HuH-7 (cell line): ENCODE data around the gene STK38L.
A peak's percentile ranks its signal among the peaks of the same experiment; 100 is the strongest.

ENCODE experiments used
- DNase-seq: peaks from one replicate; pipeline ENCODE4 v3.0.0; 2011; ENCODE audit warnings: low spot score

Gene STK38L

GRCh38 chr12:27277846-27278260 is 33.8 kb downstream of the STK38L start:
- DNase-seq, result peak; percentile 73

- DNase-seq, result peak; percentile 24
Measured at GRCh38 chr12:27279826-27280225, 35.7 kb downstream of the STK38L start.

GRCh38 chr12:27280412-27280811 is 36.3 kb downstream of the STK38L start:
- DNase-seq, result no peak

- DNase-seq, result no peak
Measured at GRCh38 chr12:27282754-27283153, 38.7 kb downstream of the STK38L start.

- DNase-seq, result no peak
Measured at GRCh38 chr12:27284021-27284420, 39.9 kb downstream of the STK38L start.

- no peak for DNase-seq
Measured at GRCh38 chr12:27284751-27285150, 40.7 kb downstream of the STK38L start.

GRCh38 chr12:27285403-27285802 is 41.3 kb downstream of the STK38L start:
- no peak for DNase-seq

- DNase-seq, result no peak
Measured at GRCh38 chr12:27289414-27289813, 45.3 kb downstream of the STK38L start.

GRCh38 chr12:27290501-27291168 is 46.5 kb downstream of the STK38L start:
- no peak for DNase-seq

- DNase-seq, result no peak
Measured at GRCh38 chr12:27291862-27292261, 47.8 kb downstream of the STK38L start.

- no peak for DNase-seq
Measured at GRCh38 chr12:27292718-27293117, 48.6 kb downstream of the STK38L start.

- DNase-seq, result no peak
Measured at GRCh38 chr12:27293463-27293862, 49.4 kb downstream of the STK38L start.

GRCh38 chr12:27296674-27297073 is 52.6 kb downstream of the STK38L start:
- no peak for DNase-seq

- no peak for DNase-seq
Measured at GRCh38 chr12:27297566-27297965, 53.5 kb downstream of the STK38L start.

- no peak for DNase-seq
Measured at GRCh38 chr12:27299102-27299501, 55.0 kb downstream of the STK38L start.

- no peak for DNase-seq
Measured at GRCh38 chr12:27300226-27300625, 56.1 kb downstream of the STK38L start.

GRCh38 chr12:27303139-27304111 is 59.3 kb downstream of the STK38L start:
- no peak for DNase-seq

GRCh38 chr12:27304856-27305255 is 60.8 kb downstream of the STK38L start:
- DNase-seq, result no peak

- peak; percentile 13 for DNase-seq
Measured at GRCh38 chr12:27305673-27306456, 61.8 kb downstream of the STK38L start.

- DNase-seq, result no peak
Measured at GRCh38 chr12:27309293-27309994, 65.4 kb downstream of the STK38L start.

- DNase-seq, result no peak
Measured at GRCh38 chr12:27309995-27310315, 65.9 kb downstream of the STK38L start.

- DNase-seq, result no peak
Measured at GRCh38 chr12:27316947-27317346, 72.9 kb downstream of the STK38L start.
